ENCODE data around the gene BRWD1. TPM values are rescaled to one million over a fixed set of nuclear protein-coding genes. Genes with fewer than 3 reads are reported as not detected.

Gene BRWD1
- polyA plus RNA-seq, 1 donor (not counting 4 experiments of a cell fraction or from before 2014, with no cell fraction given): 15.1 TPM

- H3K9ac ChIP-seq (ENCODE audit: control insufficient read depth, extremely low read depth, insufficient read depth, low read length): no peak overlapping the region
- H3K27ac ChIP-seq (ENCODE audit: control insufficient read depth, insufficient read depth, low read length): no peak overlapping the region
- H3K4me3 ChIP-seq (ENCODE audit: control insufficient read depth in 2 of 3, extremely low read depth in 1 of 3, insufficient read depth in 2 of 3, low read depth in 1 of 3, low read length in 3 of 3): no peak overlapping the region
- dilution Hi-C loops (cut with MboI; ENCODE audit: extremely low pct_ligation_motif_present, low sequenced_read_pairs): no loop called here
- no peak overlapping the region for H2AFZ ChIP-seq (ENCODE audit: control insufficient read depth, low read length)
- DNase-seq (ENCODE audit: low read depth, low spot score) (no peak), FAIRE-seq (no peak)
- H3K36me3 ChIP-seq (ENCODE audit: control insufficient read depth in 2 of 2, extremely low read depth in 1 of 2, insufficient read depth in 2 of 2, low read length in 2 of 2): no peaks in the 10 kb centered on the region
- no peaks in the 10 kb centered on the region for H3K9me3 ChIP-seq (ENCODE audit: control insufficient read depth, low read depth, low read length)
- H4K20me1 ChIP-seq (ENCODE audit: control insufficient read depth, extremely low read depth, insufficient read depth, low read length): no peaks in the 10 kb centered on the region
- H3K27me3 ChIP-seq (ENCODE audit: control insufficient read depth, extremely low read depth, insufficient read depth, low read length): no peaks in the 10 kb centered on the region
- H3K4me1 ChIP-seq (ENCODE audit: control insufficient read depth, extremely low read depth, insufficient read depth, low read length): no peaks in the 10 kb centered on the region
- H3K9me1 ChIP-seq (ENCODE audit: control insufficient read depth, extremely low read depth, insufficient read depth, low read length): no peaks in the 10 kb centered on the region
- no peaks in the 10 kb centered on the region for H3K79me2 ChIP-seq (ENCODE audit: control insufficient read depth, insufficient read depth, low read length)
- TF ChIP-seq CTCF (optimal IDR thresholded peaks at IDR 0.05 in 1 of 3, IDR thresholded peaks at IDR 0.05 in 1 of 3, conservative IDR thresholded peaks at IDR 0.05 in 1 of 3; ENCODE audit: extremely low read depth in 1 of 3, insufficient read depth in 2 of 3, low read length in 3 of 3): no peak
- no peak for TF ChIP-seq EZH2 (IDR thresholded peaks at IDR 0.05; ENCODE audit: low read length)
- H3K4me2 ChIP-seq (ENCODE audit: control insufficient read depth, extremely low read depth, insufficient read depth, low read depth, low read length): no peak overlapping the region
Measured at GRCh38 chr21:39153842-39154241, 159.6 kb downstream of the BRWD1 start.

- Histone ChIP-seq H3K36me3 (ENCODE audit: control insufficient read depth in 2 of 2, extremely low read depth in 1 of 2, insufficient read depth in 2 of 2, low read length in 2 of 2) (no peaks in the 10 kb centered on the region), H3K9ac (ENCODE audit: control insufficient read depth, extremely low read depth, insufficient read depth, low read length) (no peak overlapping the region), H3K4me3 (ENCODE audit: control insufficient read depth in 2 of 3, extremely low read depth in 1 of 3, insufficient read depth in 2 of 3, low read depth in 1 of 3, low read length in 3 of 3) (no peak overlapping the region), H3K27me3 (ENCODE audit: control insufficient read depth, extremely low read depth, insufficient read depth, low read length) (no peaks in the 10 kb centered on the region), H3K27ac (ENCODE audit: control insufficient read depth, insufficient read depth, low read length) (no peak overlapping the region), H3K79me2 (ENCODE audit: control insufficient read depth, insufficient read depth, low read length) (no peaks in the 10 kb centered on the region), H3K4me1 (ENCODE audit: control insufficient read depth, extremely low read depth, insufficient read depth, low read length) (no peaks in the 10 kb centered on the region), H2AFZ (ENCODE audit: control insufficient read depth, low read length) (no peak overlapping the region), H4K20me1 (ENCODE audit: control insufficient read depth, extremely low read depth, insufficient read depth, low read length) (no peaks in the 10 kb centered on the region), H3K9me1 (ENCODE audit: control insufficient read depth, extremely low read depth, insufficient read depth, low read length) (no peaks in the 10 kb centered on the region), H3K4me2 (ENCODE audit: control insufficient read depth, extremely low read depth, insufficient read depth, low read depth, low read length) (no peak overlapping the region), H3K9me3 (ENCODE audit: control insufficient read depth, low read depth, low read length) (no peaks in the 10 kb centered on the region)
- FAIRE-seq (no peak), DNase-seq (ENCODE audit: low read depth, low spot score) (no peak)
- TF ChIP-seq EZH2 (IDR thresholded peaks at IDR 0.05; ENCODE audit: low read length): no peak
- peak; percentile 38 to 58 (median 49) for TF ChIP-seq CTCF (optimal IDR thresholded peaks at IDR 0.05 in 1 of 3, IDR thresholded peaks at IDR 0.05 in 1 of 3, conservative IDR thresholded peaks at IDR 0.05 in 1 of 3; ENCODE audit: extremely low read depth in 1 of 3, insufficient read depth in 2 of 3, low read length in 3 of 3)
- dilution Hi-C loops (cut with MboI; ENCODE audit: extremely low pct_ligation_motif_present, low sequenced_read_pairs): no loop called here
Measured at GRCh38 chr21:39153373-39153772, 160.1 kb downstream of the BRWD1 start.

Measured in keratinocyte (primary cell).